ENCODE data around the gene RUNX2. TPM values are rescaled to one million over a fixed set of nuclear protein-coding genes. Genes with fewer than 3 reads are reported as not detected.

RUNX2 gene
- polyA plus RNA-seq, 1 donor (not counting 4 experiments of a cell fraction or from before 2014, with no cell fraction given), result 1.4 TPM

- Histone ChIP-seq H3K9me1 (ENCODE audit: control insufficient read depth, extremely low read depth, insufficient read depth, low read length) (no peaks in the 10 kb centered on the region), H3K4me2 (ENCODE audit: control insufficient read depth, extremely low read depth, insufficient read depth, low read depth, low read length) (no peak overlapping the region), H3K27ac (ENCODE audit: control insufficient read depth, insufficient read depth, low read length) (no peak overlapping the region), H3K9ac (ENCODE audit: control insufficient read depth, extremely low read depth, insufficient read depth, low read length) (no peak overlapping the region), H3K36me3 (ENCODE audit: control insufficient read depth in 2 of 2, extremely low read depth in 1 of 2, insufficient read depth in 2 of 2, low read length in 2 of 2) (no peaks in the 10 kb centered on the region), H4K20me1 (ENCODE audit: control insufficient read depth, extremely low read depth, insufficient read depth, low read length) (no peaks in the 10 kb centered on the region), H3K27me3 (ENCODE audit: control insufficient read depth, extremely low read depth, insufficient read depth, low read length) (no peaks in the 10 kb centered on the region), H3K4me3 (ENCODE audit: control insufficient read depth in 2 of 3, extremely low read depth in 1 of 3, insufficient read depth in 2 of 3, low read depth in 1 of 3, low read length in 3 of 3) (no peak overlapping the region), H3K4me1 (ENCODE audit: control insufficient read depth, extremely low read depth, insufficient read depth, low read length) (peaks cover 32% of the 10 kb centered on the region), H2AFZ (ENCODE audit: control insufficient read depth, low read length) (no peak overlapping the region), H3K79me2 (ENCODE audit: control insufficient read depth, insufficient read depth, low read length) (no peaks in the 10 kb centered on the region), H3K9me3 (ENCODE audit: control insufficient read depth, low read depth, low read length) (no peaks in the 10 kb centered on the region)
- dilution Hi-C loops (cut with MboI; ENCODE audit: extremely low pct_ligation_motif_present, low sequenced_read_pairs), result no loop called here
- FAIRE-seq (no peak), DNase-seq (ENCODE audit: low read depth, low spot score) (no peak)
- TF ChIP-seq EZH2 (IDR thresholded peaks at IDR 0.05; ENCODE audit: low read length) (no peak), CTCF (optimal IDR thresholded peaks at IDR 0.05 in 1 of 3, IDR thresholded peaks at IDR 0.05 in 1 of 3, conservative IDR thresholded peaks at IDR 0.05 in 1 of 3; ENCODE audit: extremely low read depth in 1 of 3, insufficient read depth in 2 of 3, low read length in 3 of 3) (no peak)
Measured at GRCh38 chr6:45657226-45657625, 329.1 kb downstream of the RUNX2 start.

GRCh38 chr6:45658400-45658799, 330.3 kb downstream of the RUNX2 start:
- Histone ChIP-seq H3K9ac (ENCODE audit: control insufficient read depth, extremely low read depth, insufficient read depth, low read length) (no peak overlapping the region), H3K9me1 (ENCODE audit: control insufficient read depth, extremely low read depth, insufficient read depth, low read length) (no peaks in the 10 kb centered on the region), H3K27me3 (ENCODE audit: control insufficient read depth, extremely low read depth, insufficient read depth, low read length) (no peaks in the 10 kb centered on the region), H3K4me1 (ENCODE audit: control insufficient read depth, extremely low read depth, insufficient read depth, low read length) (peaks cover 29% of the 10 kb centered on the region), H3K36me3 (ENCODE audit: control insufficient read depth in 2 of 2, extremely low read depth in 1 of 2, insufficient read depth in 2 of 2, low read length in 2 of 2) (no peaks in the 10 kb centered on the region), H3K4me3 (ENCODE audit: control insufficient read depth in 2 of 3, extremely low read depth in 1 of 3, insufficient read depth in 2 of 3, low read depth in 1 of 3, low read length in 3 of 3) (no peak overlapping the region), H3K4me2 (ENCODE audit: control insufficient read depth, extremely low read depth, insufficient read depth, low read depth, low read length) (no peak overlapping the region), H2AFZ (ENCODE audit: control insufficient read depth, low read length) (no peak overlapping the region), H3K79me2 (ENCODE audit: control insufficient read depth, insufficient read depth, low read length) (no peaks in the 10 kb centered on the region), H3K9me3 (ENCODE audit: control insufficient read depth, low read depth, low read length) (no peaks in the 10 kb centered on the region), H4K20me1 (ENCODE audit: control insufficient read depth, extremely low read depth, insufficient read depth, low read length) (no peaks in the 10 kb centered on the region), H3K27ac (ENCODE audit: control insufficient read depth, insufficient read depth, low read length) (no peak overlapping the region)
- FAIRE-seq (no peak), DNase-seq (ENCODE audit: low read depth, low spot score) (no peak)
- TF ChIP-seq EZH2 (IDR thresholded peaks at IDR 0.05; ENCODE audit: low read length) (no peak), CTCF (optimal IDR thresholded peaks at IDR 0.05 in 1 of 3, IDR thresholded peaks at IDR 0.05 in 1 of 3, conservative IDR thresholded peaks at IDR 0.05 in 1 of 3; ENCODE audit: extremely low read depth in 1 of 3, insufficient read depth in 2 of 3, low read length in 3 of 3) (no peak)
- dilution Hi-C loops (cut with MboI; ENCODE audit: extremely low pct_ligation_motif_present, low sequenced_read_pairs), result no loop called here
